NOMO-1 treated with DMSO at 0.1 percent for 48 hours (cell line): Measurements from ENCODE around the gene FLNA.
"Not testable (repeated sequence)": the region's sequence is repeated elsewhere in the genome, so short reads cannot be mapped to it uniquely, and the experiment has no call there.

Experiments
- DNase-seq: peaks from one replicate; lab custom pipeline; 2025; ENCODE audit not compliant: unreplicated experiment; lab: John Stamatoyannopoulos, UW

The FLNA gene

GRCh38 chrX:154309041-154309775, 65.2 kb downstream of the FLNA start:
- DNase-seq, result no peak

GRCh38 chrX:154308108-154308946, 66.1 kb downstream of the FLNA start:
- DNase-seq, result peak; percentile 56

DNA sequence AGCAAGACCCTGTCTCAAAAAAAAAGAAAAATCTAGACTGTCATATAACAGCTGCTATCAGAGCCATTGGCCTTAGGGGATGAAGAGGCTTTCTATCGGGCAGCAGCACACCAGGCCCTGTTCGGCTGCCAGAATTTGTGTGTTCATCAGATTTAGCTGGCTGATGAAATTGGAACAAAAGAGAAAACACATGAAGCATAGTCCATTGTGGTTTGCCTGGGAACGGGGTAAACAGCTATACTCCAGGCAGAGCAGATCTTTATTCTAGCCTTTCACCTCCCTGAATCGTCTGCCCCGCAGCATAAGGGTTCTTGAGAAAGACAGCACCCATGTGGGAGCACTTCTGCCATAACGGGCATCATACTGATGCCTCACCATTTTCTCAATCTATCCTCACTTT, 67.2 kb downstream of the FLNA start:
- DNase-seq, result no peak

DNA sequence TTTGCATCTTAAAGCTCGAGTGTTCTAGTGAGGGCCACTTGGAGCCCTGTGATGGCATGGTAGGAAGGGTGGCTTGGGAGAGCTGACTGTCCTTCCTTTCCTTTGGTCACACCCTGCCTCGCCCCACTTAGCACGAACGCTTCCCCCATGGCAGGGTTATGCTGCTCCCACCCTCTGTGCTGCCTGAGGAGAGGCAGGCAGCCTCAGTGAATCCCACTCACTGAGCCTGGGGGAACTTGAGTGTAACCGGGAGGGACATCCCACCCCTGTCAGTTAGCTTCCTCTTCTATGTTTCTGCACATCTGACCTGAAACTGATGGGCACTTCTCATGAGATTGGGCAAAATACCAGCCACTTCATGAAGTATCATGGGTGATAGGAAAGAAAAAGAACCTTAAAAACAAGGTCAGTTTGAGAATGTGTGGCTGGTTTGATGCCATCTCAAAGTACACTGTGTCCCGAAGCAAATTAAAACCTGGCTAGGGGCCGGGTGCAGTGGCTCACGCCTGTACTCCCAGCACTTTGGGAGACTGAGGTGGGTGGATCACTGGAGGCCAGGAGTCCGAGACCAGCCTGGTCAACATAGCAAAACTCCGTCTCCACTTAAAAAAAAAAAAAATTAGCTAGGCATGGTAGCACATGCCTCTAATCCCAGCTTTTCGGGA, 68.8 kb downstream of the FLNA start:
- no peak for DNase-seq

DNA sequence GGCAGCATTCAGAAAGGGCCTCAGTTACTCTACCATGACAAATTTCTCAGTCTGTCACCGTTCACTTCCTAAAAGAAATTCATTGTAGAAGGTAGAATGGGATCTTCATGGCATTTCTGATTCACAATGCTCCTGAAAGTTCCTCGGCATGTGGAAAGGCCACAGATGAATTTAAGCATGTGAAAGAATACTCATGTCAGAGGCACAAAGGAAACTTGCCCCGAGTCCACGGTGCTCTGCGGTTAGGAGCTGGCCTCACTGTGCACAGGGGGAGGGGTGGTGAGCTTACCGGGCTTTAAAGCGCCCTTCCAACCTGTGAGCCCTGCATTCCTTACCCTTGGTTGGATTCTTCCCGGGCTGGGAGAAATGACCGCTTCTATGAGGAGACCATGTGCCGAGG, 69.6 kb downstream of the FLNA start:
- no peak for DNase-seq

GRCh38 chrX:154303476-154303875, 71.0 kb downstream of the FLNA start:
- no peak for DNase-seq

- DNase-seq, result not testable (repeated sequence)
Measured at GRCh38 chrX:154302998-154303397, 71.4 kb downstream of the FLNA start.

DNA sequence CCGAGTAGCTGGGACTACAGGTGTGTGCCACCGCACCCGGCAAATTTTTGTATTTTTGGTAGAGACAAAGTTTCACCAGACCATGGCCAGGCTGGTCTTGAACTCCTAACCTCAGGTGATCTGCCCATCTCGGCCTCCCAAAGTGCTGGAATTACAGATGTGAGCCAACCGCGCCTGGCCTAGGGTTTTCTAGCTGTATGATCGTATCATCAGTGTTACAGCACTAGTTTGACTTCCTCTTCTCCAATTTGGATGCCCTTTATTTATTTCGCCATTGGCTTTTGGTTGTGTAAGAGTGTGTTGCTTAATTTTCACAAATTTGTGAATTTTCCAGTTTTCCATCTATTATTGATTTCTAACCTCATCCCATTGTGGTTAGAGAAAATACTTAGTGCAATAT, 73.6 kb downstream of the FLNA start:
- DNase-seq, result peak; percentile 71
